HepG2 (cell line): ENCODE data around the gene ANKFY1. TPM values are rescaled to one million over a fixed set of nuclear protein-coding genes. Genes with fewer than 3 reads are reported as not detected.

ENCODE experiments used
- EP300 ChIP-seq, 3 experiments: sonication (generic) in 1 of 3; formaldehyde crosslinking in 1 of 3; IDR thresholded peaks; 2 replicates each; pipeline versions ENCODE4 v1.5.1 to v1.6.1; 2011 to 2020; ENCODE audit warnings: low read depth in 2 of 3, low read length in 2 of 3, borderline replicate concordance in 1 of 3, improper control_type of control experiment in 1 of 3, mild to moderate bottlenecking in 1 of 3, missing genetic modification reagents in 1 of 3, moderate library complexity in 1 of 3
- KLF12 ChIP-seq: sonication (generic); formaldehyde crosslinking; IDR thresholded peaks from 2 replicates; pipeline ENCODE4 v1.4.0; 2020; ENCODE audit warnings: missing genetic modification reagents, borderline replicate concordance
- NCOA1 ChIP-seq: sonication (generic); formaldehyde crosslinking; IDR thresholded peaks from 2 replicates; pipeline ENCODE4 v1.9.0; 2021; ENCODE audit warnings: missing genetic modification reagents
- NCOA2 ChIP-seq: sonication (generic); formaldehyde crosslinking; IDR thresholded peaks from 2 replicates; pipeline ENCODE4 v1.8.0; 2022; ENCODE audit warnings: inconsistent platforms
- NFYC ChIP-seq: IDR thresholded peaks from 2 replicates; pipeline ENCODE4 v1.6.1; 2016; ENCODE audit warnings: missing genetic modification reagents, missing compliant biosample characterization
- PTBP1 ChIP-seq: fragments of 200-400 bp; formaldehyde crosslinking; IDR thresholded peaks from 2 replicates; pipeline ENCODE4 v1.6.1; 2018; ENCODE audit warnings: low read length, low read depth; ENCODE audit not compliant: poor library complexity, severe bottlenecking
- RNF219 ChIP-seq: sonication (generic); formaldehyde crosslinking; IDR thresholded peaks from 2 replicates; pipeline ENCODE4 v1.5.0; 2020; ENCODE audit warnings: mild to moderate bottlenecking, missing genetic modification reagents
- ZBED4 ChIP-seq: sonication (generic); formaldehyde crosslinking; IDR thresholded peaks from 2 replicates; pipeline ENCODE4 v1.4.0; 2020; ENCODE audit warnings: missing genetic modification reagents, borderline replicate concordance
- ZNF142 ChIP-seq: sonication (generic); formaldehyde crosslinking; IDR thresholded peaks from 2 replicates; pipeline ENCODE4 v1.4.0; 2020; ENCODE audit warnings: missing genetic modification reagents
- ZNF326 ChIP-seq: sonication (generic); formaldehyde crosslinking; IDR thresholded peaks from 2 replicates; pipeline ENCODE4 v1.4.0; 2020; ENCODE audit warnings: missing genetic modification reagents, borderline replicate concordance
- ZNF644 ChIP-seq: IDR thresholded peaks from 2 replicates; pipeline ENCODE4 v1.6.1; 2016; ENCODE audit warnings: low read depth
- ZNF672 ChIP-seq: sonication (generic); formaldehyde crosslinking; IDR thresholded peaks from 2 replicates; pipeline ENCODE4 v1.8.1; 2022; ENCODE audit warnings: missing genetic modification reagents
- ZNF709 ChIP-seq: sonication (generic); formaldehyde crosslinking; IDR thresholded peaks from 2 replicates; pipeline ENCODE4 v1.5.0; 2020; ENCODE audit warnings: mild to moderate bottlenecking, missing genetic modification reagents
- polyA plus RNA-seq, 8 experiments: library from polyadenylated mRNA; depleted of rRNA in 3 of 8; stranded (reverse) in 7 of 8; unstranded in 1 of 8; fragments of >200 nt; fragmentation: Illumina TruSeq in 4 of 8; extraction: Trizol in 4 of 8; gene quantifications; 2 replicates each; pipeline versions ENCODE4 v1.2.1 to v1.2.3, GENCODE V29; 2011 to 2016; ENCODE audit warnings: low read depth in 4 of 8, missing spikeins in 1 of 8, mixed read lengths in 1 of 8; ENCODE audit not compliant: insufficient read depth in 1 of 8
- total RNA-seq, 5 experiments: library from RNA; depleted of rRNA; stranded (reverse); fragments of >200 nt; fragmentation: Illumina TruSeq; extraction: Trizol; gene quantifications; 2 replicates each; pipeline ENCODE4 v1.2.3, GENCODE V29; 2016; ENCODE audit warnings: low read depth in 1 of 5
- TF ChIP-seq, protein P1 (sequence below): sonication (generic); formaldehyde crosslinking; IDR thresholded peaks from 2 replicates; pipeline ENCODE4 v1.4.0; 2020; ENCODE audit warnings: mild to moderate bottlenecking, missing genetic modification reagents

The ANKFY1 gene
- total and polyA plus RNA-seq, 2 of the 13 experiments (the other 11 are each of a cell fraction or from before 2014, with no cell fraction given): 11.9 to 16.8 TPM

- TF ChIP-seq ZNF142: no peak
- no peak for TF ChIP-seq ZNF326 (CRISPR knock-in tag)
- TF ChIP-seq ZBED4: no peak
- TF ChIP-seq NFYC: no peak
- no peak for TF ChIP-seq ZNF709 (CRISPR knock-in tag)
- TF ChIP-seq EP300 (IDR thresholded peaks at IDR 0.05; ENCODE audit: low read depth in 2 of 2, low read length in 2 of 2): peak in 1 of 2 experiments; percentile 75; a peak in 2 of 4 replicates
- TF ChIP-seq EP300 (CRISPR knock-in tag; IDR thresholded peaks at IDR 0.05; ENCODE audit: borderline replicate concordance): no peak
- TF ChIP-seq KLF12 (CRISPR knock-in tag): no peak
- TF ChIP-seq NCOA2: peak; percentile 62; the same call in 1 of the 2 replicates
- TF ChIP-seq NCOA1 (CRISPR knock-in tag): no peak
- TF ChIP-seq PTBP1: no peak
- TF ChIP-seq ZNF644 (CRISPR knock-in tag): no peak
- TF ChIP-seq, protein P1, sequence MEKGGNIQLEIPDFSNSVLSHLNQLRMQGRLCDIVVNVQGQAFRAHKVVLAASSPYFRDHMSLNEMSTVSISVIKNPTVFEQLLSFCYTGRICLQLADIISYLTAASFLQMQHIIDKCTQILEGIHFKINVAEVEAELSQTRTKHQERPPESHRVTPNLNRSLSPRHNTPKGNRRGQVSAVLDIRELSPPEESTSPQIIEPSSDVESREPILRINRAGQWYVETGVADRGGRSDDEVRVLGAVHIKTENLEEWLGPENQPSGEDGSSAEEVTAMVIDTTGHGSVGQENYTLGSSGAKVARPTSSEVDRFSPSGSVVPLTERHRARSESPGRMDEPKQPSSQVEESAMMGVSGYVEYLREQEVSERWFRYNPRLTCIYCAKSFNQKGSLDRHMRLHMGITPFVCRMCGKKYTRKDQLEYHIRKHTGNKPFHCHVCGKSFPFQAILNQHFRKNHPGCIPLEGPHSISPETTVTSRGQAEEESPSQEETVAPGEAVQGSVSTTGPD (CRISPR knock-in tag): no peak
- no peak for TF ChIP-seq RNF219 (CRISPR knock-in tag)
- no peak for TF ChIP-seq ZNF672
Observed at GRCh38 chr17:4310354-4311060, 46.7 kb upstream of the ANKFY1 start (continued).
